H1 (cell line): ENCODE measurements around the gene EFR3B. TPM values are rescaled to one million over a fixed set of nuclear protein-coding genes. Genes with fewer than 3 reads are reported as not detected.

Experiments used
- CTCF ChIA-PET: fragments of 300-600 bp; sonication (Branson Sonifier 250); formaldehyde crosslinking; loops from one replicate; lab custom pipeline; 2021; ENCODE audit not compliant: partially characterized antibody; lab: Charles Lee
- POLR2A ChIA-PET: fragments of 300-600 bp; sonication (Branson Sonifier 250); formaldehyde crosslinking; loops from one replicate; lab custom pipeline; 2021; ENCODE audit warnings: inconsistent platforms; ENCODE audit not compliant: partially characterized antibody; lab: Charles Lee
- DNase-seq, 2 experiments: peaks; one replicate each; pipeline versions ENCODE4 v3.0.0 to v3.0.0-alpha.2; 2010 to 2022; ENCODE audit warnings: low spot score in 2 of 2, low read depth in 1 of 2, mixed read lengths in 1 of 2
- FAIRE-seq: peaks from 2 replicates; lab custom pipeline; 2011; peaks lifted over from hg19 to GRCh38; lab: Jason Lieb, UNC
- H2AFZ ChIP-seq: 2 replicates; pipeline ENCODE4 v1.8.1; 2012; ENCODE audit warnings: low read length, inconsistent platforms
- H2AK5ac ChIP-seq: 2 replicates; pipeline ENCODE4 v1.6.1; 2013; ENCODE audit warnings: low read depth, low read length
- H2BK120ac ChIP-seq: replicated peaks from 2 replicates; pipeline ENCODE3; 2013; ENCODE audit warnings: low read depth, low read length, inconsistent platforms
- H2BK12ac ChIP-seq: 2 replicates; pipeline ENCODE4 v1.6.1; 2013; ENCODE audit warnings: low read depth, low read length
- H2BK15ac ChIP-seq: 2 replicates; pipeline ENCODE4 v1.6.1; 2013; ENCODE audit warnings: low read length
- H2BK20ac ChIP-seq: 2 replicates; pipeline ENCODE4 v1.6.1; 2013; ENCODE audit warnings: low read length
- H2BK5ac ChIP-seq: 2 replicates; pipeline ENCODE4 v1.6.1; 2013; ENCODE audit warnings: low read depth, low read length
- H3K14ac ChIP-seq: 2 replicates; pipeline ENCODE4 v1.6.1; 2013; ENCODE audit warnings: inconsistent platforms; ENCODE audit not compliant: insufficient read length
- H3K18ac ChIP-seq: 2 replicates; pipeline ENCODE4 v1.6.1; 2013; ENCODE audit warnings: low read length; ENCODE audit errors: extremely low read depth
- H3K23ac ChIP-seq: 2 replicates; pipeline ENCODE4 v1.6.1; 2013; ENCODE audit warnings: inconsistent platforms; ENCODE audit not compliant: insufficient read length
- H3K23me2 ChIP-seq: 2 replicates; pipeline ENCODE4 v1.6.1; 2013; ENCODE audit warnings: low read depth, low read length
- H3K27ac ChIP-seq: 2 replicates; pipeline ENCODE4 v1.6.1; 2011; ENCODE audit warnings: low read depth, low read length, inconsistent platforms
- H3K27me3 ChIP-seq, 4 experiments: replicated peaks in 1 of 4; 1 replicate in 1 of 4; 2 replicates in 3 of 4; pipeline versions ENCODE4 v1.6.1 to v1.8.1; 2011 to 2013; ENCODE audit warnings: low read length in 3 of 4, mild to moderate bottlenecking in 3 of 4, inconsistent platforms in 2 of 4, mixed read lengths in 2 of 4, moderate library complexity in 1 of 4; ENCODE audit not compliant: control insufficient read depth in 3 of 4, insufficient read depth in 3 of 4; ENCODE audit errors: extremely low read depth in 1 of 4
- H3K36me3 ChIP-seq, 4 experiments: 2 replicates each; pipeline versions ENCODE4 v1.6.1 to v1.8.1; 2011 to 2013; ENCODE audit warnings: mild to moderate bottlenecking in 4 of 4, low read length in 3 of 4, moderate library complexity in 2 of 4, control low read depth in 1 of 4, inconsistent platforms in 1 of 4; ENCODE audit not compliant: insufficient read depth in 4 of 4, control insufficient read depth in 2 of 4
- H3K4ac ChIP-seq: replicated peaks from 2 replicates; pipeline ENCODE3; 2013; ENCODE audit warnings: low read length, low read depth, mixed read lengths, inconsistent platforms; ENCODE audit not compliant: insufficient read length
- H3K4me1 ChIP-seq, 4 experiments: replicated peaks in 1 of 4; 1 replicate in 1 of 4; 2 replicates in 3 of 4; pipeline versions ENCODE4 v1.6.1 to v1.8.1; 2011 to 2013; ENCODE audit warnings: low read length in 3 of 4, inconsistent platforms in 2 of 4, mixed read lengths in 1 of 4; ENCODE audit not compliant: insufficient read depth in 4 of 4, control insufficient read depth in 3 of 4
- H3K4me2 ChIP-seq, 2 experiments: 2 replicates each; pipeline versions ENCODE4 v1.6.1 to v1.8.1; 2011 to 2013; ENCODE audit warnings: low read depth in 2 of 2, low read length in 2 of 2, control low read depth in 1 of 2, inconsistent platforms in 1 of 2, mild to moderate bottlenecking in 1 of 2; ENCODE audit not compliant: insufficient read depth in 1 of 2
- H3K4me3 ChIP-seq, 4 experiments: fragments of 200-600, 300-600 bp in 1 of 4; sonication (generic), shearing (Covaris generic), sonication (Bioruptor Twin) in 1 of 4; 2 replicates each; pipeline versions ENCODE4 v1.5.1 to v1.8.1; 2011 to 2016; ENCODE audit warnings: low read length in 4 of 4, low read depth in 3 of 4, control low read depth in 2 of 4, inconsistent platforms in 2 of 4, mild to moderate bottlenecking in 2 of 4, mixed read lengths in 1 of 4, moderate library complexity in 1 of 4; ENCODE audit not compliant: insufficient read depth in 2 of 4; ENCODE audit errors: extremely low read depth in 1 of 4
- H3K56ac ChIP-seq: replicated peaks from 2 replicates; pipeline ENCODE3; 2013; ENCODE audit warnings: low read depth, mild to moderate bottlenecking, mixed read lengths, low read length, inconsistent platforms; ENCODE audit not compliant: insufficient read length
- H3K79me1 ChIP-seq: 2 replicates; pipeline ENCODE4 v1.6.1; 2013; ENCODE audit warnings: low read depth, low read length, control low read depth
- H3K79me2 ChIP-seq, 2 experiments: 2 replicates each; pipeline versions ENCODE4 v1.6.1 to v1.8.1; 2012 to 2013; ENCODE audit warnings: low read length in 2 of 2, mild to moderate bottlenecking in 2 of 2, inconsistent platforms in 1 of 2; ENCODE audit not compliant: insufficient read depth in 2 of 2, control insufficient read depth in 1 of 2
- H3K9ac ChIP-seq, 4 experiments: replicated peaks in 1 of 4; 1 replicate in 1 of 4; 2 replicates in 3 of 4; pipeline versions ENCODE4 v1.6.1 to v1.8.1; 2011 to 2013; ENCODE audit warnings: low read depth in 3 of 4, low read length in 3 of 4, control low read depth in 2 of 4, mild to moderate bottlenecking in 2 of 4, moderate library complexity in 2 of 4, inconsistent platforms in 1 of 4; ENCODE audit errors: extremely low read depth in 1 of 4
- H3K9me3 ChIP-seq, 2 experiments: 2 replicates each; pipeline versions ENCODE4 v1.6.1 to v1.8.1; 2012 to 2013; ENCODE audit warnings: mild to moderate bottlenecking in 2 of 2, moderate library complexity in 2 of 2, control low read depth in 1 of 2, inconsistent platforms in 1 of 2, low read depth in 1 of 2, low read length in 1 of 2, mixed read lengths in 1 of 2; ENCODE audit not compliant: insufficient read depth in 2 of 2
- H4K20me1 ChIP-seq, 2 experiments: replicated peaks in 1 of 2; 2 replicates each; pipeline versions ENCODE3 to v1.8.1; 2011 to 2013; ENCODE audit warnings: inconsistent platforms in 2 of 2, low read length in 2 of 2, mild to moderate bottlenecking in 1 of 2; ENCODE audit not compliant: insufficient read depth in 2 of 2, control insufficient read depth in 1 of 2
- H4K5ac ChIP-seq: 2 replicates; pipeline ENCODE4 v1.6.1; 2013; ENCODE audit warnings: low read length, low read depth, mixed read lengths, inconsistent platforms; ENCODE audit not compliant: insufficient read length
- H4K8ac ChIP-seq: 2 replicates; pipeline ENCODE4 v1.8.0; 2013; ENCODE audit warnings: mild to moderate bottlenecking, moderate library complexity, low read length, inconsistent platforms; ENCODE audit not compliant: insufficient read depth; ENCODE audit errors: extremely low read depth
- H4K91ac ChIP-seq: replicated peaks from 2 replicates; pipeline ENCODE3; 2013; ENCODE audit warnings: low read length, mixed read lengths, inconsistent platforms; ENCODE audit not compliant: insufficient read length
- E2F6 ChIP-seq: IDR thresholded peaks from 2 replicates; pipeline ENCODE4 v1.6.1; 2012; ENCODE audit warnings: inconsistent platforms
- EGR1 ChIP-seq: IDR thresholded peaks from 2 replicates; pipeline ENCODE4 v1.6.1; 2011; ENCODE audit warnings: low read depth, low read length, borderline replicate concordance
- HDAC2 ChIP-seq, 2 experiments: fragments of 300-600 bp in 1 of 2; sonication (generic) in 1 of 2; IDR thresholded peaks; 2 replicates each; pipeline ENCODE4 v1.6.1; 2011 to 2012; ENCODE audit warnings: low read depth in 2 of 2, low read length in 2 of 2, mild to moderate bottlenecking in 2 of 2, moderate library complexity in 2 of 2, borderline replicate concordance in 1 of 2, inconsistent platforms in 1 of 2
- JUN ChIP-seq: IDR thresholded peaks from 2 replicates; pipeline ENCODE4 v1.6.1; 2011; ENCODE audit warnings: low read depth, mild to moderate bottlenecking, improper control_type of control experiment, low read length
- MAX ChIP-seq: IDR thresholded peaks from 2 replicates; pipeline ENCODE4 v1.6.1; 2012; ENCODE audit warnings: inconsistent platforms
- SRF ChIP-seq: IDR thresholded peaks from 2 replicates; pipeline ENCODE4 v1.6.1; 2011; ENCODE audit warnings: mild to moderate bottlenecking, low read depth, low read length, moderate library complexity
- TAF7 ChIP-seq: optimal IDR thresholded peaks from 2 replicates; pipeline ENCODE3; 2011; ENCODE audit warnings: low read depth, mild to moderate bottlenecking, inconsistent platforms, low read length, moderate library complexity, borderline replicate concordance
- TBP ChIP-seq: IDR thresholded peaks from 2 replicates; pipeline ENCODE4 v1.6.1; 2011; ENCODE audit warnings: low read depth, low read length, improper control_type of control experiment
- ZNF274 ChIP-seq: IDR thresholded peaks from 2 replicates; pipeline ENCODE4 v1.7.0; 2012; ENCODE audit warnings: low read length, borderline replicate concordance; ENCODE audit errors: extremely low read depth
- WGBS, 2 experiments: shearing (Covaris generic) in 1 of 2; methylation state at CpG; one replicate each; pipeline versions ENCODE4 v1.1.6 to v1.1.7; 2013 to 2015; ENCODE audit warnings: low lambda C conversion rate in 2 of 2, mixed read lengths in 2 of 2, inconsistent platforms in 1 of 2, low coverage in 1 of 2, missing lambda C conversion rate in 1 of 2; ENCODE audit not compliant: insufficient replicate concordance in 2 of 2, insufficient coverage in 1 of 2, insufficient read length in 1 of 2; ENCODE audit errors: extremely low coverage in 1 of 2, missing lambda C conversion rate in 1 of 2; 5-methylcytosine and 5-hydroxymethylcytosine counted together
- polyA plus RNA-seq, 7 experiments: library from polyadenylated mRNA; depleted of rRNA in 3 of 7; stranded (reverse) in 5 of 7; unstranded in 2 of 7; fragments of >200 nt in 5 of 7; fragments of 200-250 nt in 2 of 7; gene quantifications; 1 replicate in 5 of 7; 2 replicates in 1 of 7; 4 replicates in 1 of 7; pipeline versions ENCODE4 v1.2.1 to v1.2.3, GENCODE V29; 2011 to 2013; ENCODE audit warnings: missing spikeins in 2 of 7, mixed read lengths in 2 of 7
- total RNA-seq: library from RNA; stranded (reverse); fragmentation: NEBNext Ultra II Directional; extraction: Animal tissue kit (Norgen Biotek cat#: 25700); gene quantifications from 2 replicates; pipeline ENCODE4 v1.2.1, GENCODE V29; 2021

The EFR3B gene
- total and polyA plus RNA-seq, 2 of the 8 experiments (the other 6 are each of a cell fraction or from before 2014, with no cell fraction given), result 3.4 to 9.6 TPM

- peak within 1 kb of the TSS; percentile 63; the same call in 1 of the 2 replicates for H2BK12ac ChIP-seq
- peak within 1 kb of the TSS; percentile 73 to 94 for H3K4me2 ChIP-seq
- peak within 1 kb of the TSS; percentile 56 for H4K91ac ChIP-seq
- peak within 1 kb of the TSS; percentile 36 to 65 (median 54) for H3K4me3 ChIP-seq
- H3K9me3 ChIP-seq, result no peaks in the 10 kb centered on the region
- H3K4me1 ChIP-seq, result peaks cover 0 to 4% (median 3%) of the 10 kb centered on the region in 4 experiments; a peak in 5 of 7 replicates
- no peak within 1 kb of the TSS for H3K4ac ChIP-seq
- peaks cover 14 to 45% (median 41%) of the 10 kb centered on the region in 4 experiments for H3K27me3 ChIP-seq
- H3K18ac ChIP-seq, result peak within 1 kb of the TSS; percentile 81; the same call in 1 of the 2 replicates
- peak within 1 kb of the TSS; percentile 33; the same call in 1 of the 2 replicates for H2BK15ac ChIP-seq
- peak within 1 kb of the TSS; percentile 94 for H2AFZ ChIP-seq
- H3K79me1 ChIP-seq, result no peaks in the 10 kb centered on the region
- H4K5ac ChIP-seq, result no peak within 1 kb of the TSS
- no peak within 1 kb of the TSS for H3K23ac ChIP-seq
- H3K79me2 ChIP-seq, result no peaks in the 10 kb centered on the region
- H2BK20ac ChIP-seq, result no peak within 1 kb of the TSS
- no peak within 1 kb of the TSS for H3K14ac ChIP-seq
- no peak within 1 kb of the TSS for H2BK120ac ChIP-seq
- FAIRE-seq (no peak), DNase-seq (peak in 1 of 2 experiments; percentile 77)
- H2AK5ac ChIP-seq, result no peak within 1 kb of the TSS
- H3K9ac ChIP-seq, result peak within 1 kb of the TSS in 2 of 4 experiments; percentile 45 to 53; a peak in 5 of 7 replicates
- H4K8ac ChIP-seq, result peak within 1 kb of the TSS; percentile 54
- H2BK5ac ChIP-seq, result no peak within 1 kb of the TSS
- ChIA-PET POLR2A (interaction anchor here (1.2 kb wide), 1 partner anchor 60 kb away, joined by 5 read pairs; no protein-coding TSS in a partner anchor), CTCF (interaction anchor here (1.2 to 11.9 kb wide), 4 partner anchors 15 to 100 kb away, joined by 4 to 106 read pairs (median 6); no protein-coding TSS in a partner anchor)
- 2% methylated on average over 49 of the region's 75 CpGs; no CpG with 5 or more reads in 1 of the 2 experiments for WGBS, 2 experiments
- H3K27ac ChIP-seq, result no peak within 1 kb of the TSS
- H3K23me2 ChIP-seq, result peaks cover 3% of the 10 kb centered on the region; the same call in 1 of the 2 replicates
- peaks cover 0 to 2% of the 10 kb centered on the region in 2 experiments for H4K20me1 ChIP-seq
- no peaks in the 10 kb centered on the region for H3K36me3 ChIP-seq
- peak within 1 kb of the TSS; percentile 84 for H3K56ac ChIP-seq
- TF ChIP-seq SRF (no peak), TAF7 (no peak), JUN (no peak), EGR1 (no peak), ZNF274 (no peak), MAX (peak; percentile 94), E2F6 (peak; percentile 98), HDAC2 (IDR thresholded peaks at IDR 0.05; ENCODE audit: borderline replicate concordance in 1 of 2, low read depth in 2 of 2, low read length in 2 of 2) (no peak; a peak in 1 of 4 replicates), TBP (no peak)
Observed at GRCh38 chr2:25168256-25169072, 126.6 kb downstream of the EFR3B start, which contains the start of gene POMC. TSS of gene POMC (minus strand) at chr2:25168580. CDS start at chr2:25164772, 3,808 bp downstream.
